Measurements from ENCODE around the gene NOC4L. TPM values are rescaled to one million over a fixed set of nuclear protein-coding genes. Genes with fewer than 3 reads are reported as not detected.

Gene NOC4L
- total RNA-seq, 1 experiment from 2014 or later = 36.5 TPM

GRCh38 chr12:132117558-132117875 is 26.7 kb upstream of the NOC4L start:
- no peak overlapping the region for H2BK20ac ChIP-seq (ENCODE audit: low read depth, low read length, poor library complexity, severe bottlenecking)
- H3K4me1 Mint-ChIP-seq = no peaks in the 10 kb centered on the region
- no peak overlapping the region for H4K8ac ChIP-seq (replicated peaks; ENCODE audit: insufficient read length, low read depth, low read length)
- no CpG with 5 or more reads among the region's 10 CpGs for WGBS (ENCODE audit: extremely low coverage, insufficient read length, low lambda C conversion rate)
- no peak overlapping the region for H2BK12ac ChIP-seq (ENCODE audit: insufficient read length, low read depth, low read length)
- H3K56ac ChIP-seq (ENCODE audit: insufficient read length, low read depth, low read length) = no peak overlapping the region
- no peak overlapping the region for H3K4ac ChIP-seq (ENCODE audit: low read depth, low read length)
- H3K4me2 ChIP-seq (ENCODE audit: insufficient read depth, insufficient read length, low read length) = no peak overlapping the region
- no peaks in the 10 kb centered on the region for H3K9me3 ChIP-seq (ENCODE audit: control insufficient read depth, low read depth, low read length)
- H3K4me3 Mint-ChIP-seq = no peak overlapping the region
- no peaks in the 10 kb centered on the region for H3K27me3 Mint-ChIP-seq (ENCODE audit: low read depth)
- no peak overlapping the region for H2AK5ac ChIP-seq (ENCODE audit: insufficient read length, low read length)
- H4K91ac ChIP-seq (ENCODE audit: insufficient read length, low read depth, low read length) = no peak overlapping the region
- no peaks in the 10 kb centered on the region for H3K79me2 ChIP-seq (ENCODE audit: insufficient read depth, low read length)
- peak; percentile 81 for DNase-seq
- no peak overlapping the region for H2BK5ac ChIP-seq (ENCODE audit: insufficient read length, low read length)
- no peak overlapping the region for H3T11ph ChIP-seq (ENCODE audit: low read length)
- no peak overlapping the region for H4K5ac ChIP-seq (ENCODE audit: insufficient read length, low read depth, low read length)
- no peaks in the 10 kb centered on the region for H4K20me1 ChIP-seq (ENCODE audit: control insufficient read depth, insufficient read depth, insufficient read length)
- H3K23me2 ChIP-seq (ENCODE audit: insufficient read length, low read depth, low read length, poor library complexity, severe bottlenecking) = no peaks in the 10 kb centered on the region
- H3K4me1 ChIP-seq (ENCODE audit: insufficient read depth, low read length) = no peaks in the 10 kb centered on the region
- H3K18ac ChIP-seq (ENCODE audit: insufficient read length, low read depth, low read length) = no peak overlapping the region
- H3K9me3 Mint-ChIP-seq = no peaks in the 10 kb centered on the region
- no peaks in the 10 kb centered on the region for H3K79me1 ChIP-seq (ENCODE audit: insufficient read depth, low read depth, low read length, poor library complexity, severe bottlenecking)
- no peak overlapping the region for H3K23ac ChIP-seq (ENCODE audit: insufficient read length, low read depth, low read length)
- H2BK15ac ChIP-seq (ENCODE audit: low read depth, low read length) = no peak overlapping the region
- H2AFZ ChIP-seq (ENCODE audit: low read length) = no peak overlapping the region
- no peak overlapping the region for H2BK120ac ChIP-seq (ENCODE audit: low read depth, low read length, poor library complexity, severe bottlenecking)
- no peaks in the 10 kb centered on the region for H3K27me3 ChIP-seq (ENCODE audit: insufficient read depth, low read length)
- TF ChIP-seq CTCF (conservative IDR thresholded peaks at IDR 0.05) = no peak
- no peak overlapping the region for H3K27ac Mint-ChIP-seq
- no peak overlapping the region for H3K14ac ChIP-seq (ENCODE audit: insufficient read depth, low read length)
- peaks cover 21 to 43% (median 39%) of the 10 kb centered on the region in 3 experiments; a peak in 6 of 7 replicates for H3K36me3 Mint-ChIP-seq (ENCODE audit: insufficient read depth in 1 of 3, low read depth in 3 of 3)
- H3K9ac ChIP-seq (ENCODE audit: extremely low read depth, insufficient read length, low read length) = no peak overlapping the region
- no peak overlapping the region for H3K27ac ChIP-seq (ENCODE audit: insufficient read length, low read depth, low read length)
